ENCODE data around the gene EYA2. TPM values are rescaled to one million over a fixed set of nuclear protein-coding genes. Genes with fewer than 3 reads are reported as not detected.

Gene EYA2
- 0.02 TPM for total RNA-seq (2013)
- polyA plus RNA-seq (under 1 TPM in 2 of 3 donors, not detected in 1; 0.04 to 0.16 TPM), polyA minus RNA-seq (not detected in 2 replicates), total RNA-seq (0 to 6.1 (median 0.08) reads per million in 11 experiments)

- no peak for DNase-seq
- H3K36me3 Mint-ChIP-seq = no peaks in the 10 kb centered on the region
- H3K4me1 Mint-ChIP-seq = no peaks in the 10 kb centered on the region
- peak within 1 kb of the TSS in 1 of 2 donors; percentile 84 for H3K4me3 Mint-ChIP-seq
- no peaks in the 10 kb centered on the region for H4K20me1 ChIP-seq (ENCODE audit: insufficient read depth, low read length)
- H3K27ac Mint-ChIP-seq = no peak within 1 kb of the TSS
- peaks cover 0 to 12% (median 7%) of the 10 kb centered on the region in 7 donors for H3K9me3 Mint-ChIP-seq
- no peak within 1 kb of the TSS for H3K27ac ChIP-seq (ENCODE audit: low read depth in 1 of 2, low read length in 2 of 2)
- no peak within 1 kb of the TSS for H2AFZ ChIP-seq (ENCODE audit: insufficient read depth, low read depth, low read length, poor library complexity, severe bottlenecking)
- no peaks in the 10 kb centered on the region for H3K36me3 ChIP-seq (replicated peaks in 1 of 2; ENCODE audit: control insufficient read depth in 1 of 2, insufficient read depth in 2 of 2, low read length in 2 of 2)
- H3K4me2 ChIP-seq (replicated peaks; ENCODE audit: extremely low read depth, low read length, poor library complexity, severe bottlenecking) = no peak within 1 kb of the TSS
- no peaks in the 10 kb centered on the region for H3K79me2 ChIP-seq (ENCODE audit: insufficient read depth, low read length)
- peaks cover 60 to 76% (median 60%) of the 10 kb centered on the region in 3 donors for H3K27me3 Mint-ChIP-seq (ENCODE audit: low read depth in 3 of 3)
- H3K9me3 ChIP-seq (replicated peaks in 1 of 2; ENCODE audit: control insufficient read depth in 1 of 2, insufficient read depth in 1 of 2, low read length in 2 of 2) = peaks cover 0 to 4% of the 10 kb centered on the region in 2 donors
- H3K4me3 ChIP-seq (replicated peaks in 1 of 3; ENCODE audit: low read depth in 2 of 3, low read length in 3 of 3) = no peak within 1 kb of the TSS
- peaks cover 49 to 61% of the 10 kb centered on the region in 2 donors for H3K27me3 ChIP-seq (ENCODE audit: control insufficient read depth in 2 of 2, insufficient read depth in 2 of 2, low read length in 2 of 2)
- TF ChIP-seq CTCF (IDR thresholded peaks at IDR 0.05) = no peak
- under 1% methylated on average over 49 of the region's 52 CpGs for WGBS (ENCODE audit: insufficient coverage)
- H3K9ac ChIP-seq (ENCODE audit: insufficient read depth, low read length, poor library complexity, severe bottlenecking) = no peak within 1 kb of the TSS
- no peaks in the 10 kb centered on the region for H3K4me1 ChIP-seq (ENCODE audit: control insufficient read depth in 1 of 2, insufficient read depth in 2 of 2, low read length in 2 of 2)
- intact Hi-C loops (cut with micrococcal nuclease) = no loop called here
These were observed at the start of gene EYA2 for GRCh38 chr20:46894579-46894958. Gene EYA2 (plus strand): TSS chr20:46894843. CDS start chr20:46990011, 95,168 bp downstream.

GRCh38 chr20:46844965-46845364 is 49.7 kb upstream of the EYA2 start:
- H3K27ac ChIP-seq (ENCODE audit: low read depth in 1 of 2, low read length in 2 of 2) = no peak overlapping the region
- no peaks in the 10 kb centered on the region for H3K36me3 ChIP-seq (replicated peaks in 1 of 2; ENCODE audit: control insufficient read depth in 1 of 2, insufficient read depth in 2 of 2, low read length in 2 of 2)
- Mint-ChIP-seq H3K36me3 (no peaks in the 10 kb centered on the region), H3K9me3 (peaks cover 0 to 5% (median 0%) of the 10 kb centered on the region in 7 donors), H3K4me3 (no peak overlapping the region), H3K27me3 (ENCODE audit: low read depth in 3 of 3) (peaks cover 8 to 15% (median 13%) of the 10 kb centered on the region in 3 donors), H3K4me1 (no peaks in the 10 kb centered on the region), H3K27ac (no peak overlapping the region)
- 80% methylated on average over 1 of the region's 9 CpGs for WGBS (ENCODE audit: insufficient coverage)
- no peak overlapping the region for H2AFZ ChIP-seq (ENCODE audit: insufficient read depth, low read depth, low read length, poor library complexity, severe bottlenecking)
- H3K9ac ChIP-seq (ENCODE audit: insufficient read depth, low read length, poor library complexity, severe bottlenecking) = no peak overlapping the region
- H3K79me2 ChIP-seq (ENCODE audit: insufficient read depth, low read length) = no peaks in the 10 kb centered on the region
- H3K4me2 ChIP-seq (replicated peaks; ENCODE audit: extremely low read depth, low read length, poor library complexity, severe bottlenecking) = no peak overlapping the region
- H4K20me1 ChIP-seq (ENCODE audit: insufficient read depth, low read length) = no peaks in the 10 kb centered on the region
- no peak overlapping the region for H3K4me3 ChIP-seq (replicated peaks in 1 of 3; ENCODE audit: low read depth in 2 of 3, low read length in 3 of 3)
- intact Hi-C loops (cut with micrococcal nuclease) = no loop called here
- TF ChIP-seq CTCF (IDR thresholded peaks at IDR 0.05) = no peak
- no peaks in the 10 kb centered on the region for H3K27me3 ChIP-seq (ENCODE audit: control insufficient read depth in 2 of 2, insufficient read depth in 2 of 2, low read length in 2 of 2)
- no peaks in the 10 kb centered on the region for H3K4me1 ChIP-seq (ENCODE audit: control insufficient read depth in 1 of 2, insufficient read depth in 2 of 2, low read length in 2 of 2)
- H3K9me3 ChIP-seq (replicated peaks in 1 of 2; ENCODE audit: control insufficient read depth in 1 of 2, insufficient read depth in 1 of 2, low read length in 2 of 2) = no peaks in the 10 kb centered on the region
- DNase-seq = no peak

Measured in CD14-positive monocyte (primary cell).